CD14-positive monocyte (primary cell): Measurements from ENCODE around the gene STK32A. TPM values are rescaled to one million over a fixed set of nuclear protein-coding genes. Genes with fewer than 3 reads are reported as not detected.

Experiments
- DNase-seq, 3 donors: peaks; one replicate each; pipeline ENCODE4 v3.0.0-alpha.2; 2011 to 2022
- H2AFZ ChIP-seq: 2 replicates; pipeline ENCODE4 v1.6.0; 2012; ENCODE audit warnings: mild to moderate bottlenecking, low read depth, low read length, inconsistent platforms; ENCODE audit not compliant: insufficient read depth, poor library complexity, severe bottlenecking
- H3K27ac ChIP-seq, 2 donors: 1 replicate in 1 of 2; 2 replicates in 1 of 2; pipeline ENCODE4 v1.5.1; 2012 to 2013; ENCODE audit warnings: low read length in 2 of 2, control low read depth in 1 of 2, inconsistent platforms in 1 of 2, low read depth in 1 of 2, mild to moderate bottlenecking in 1 of 2
- H3K27me3 ChIP-seq, 2 donors: one replicate each; pipeline versions ENCODE4 v1.6.0 to v1.6.1; 2011 to 2013; ENCODE audit warnings: low read length in 2 of 2; ENCODE audit not compliant: control insufficient read depth in 2 of 2, insufficient read depth in 2 of 2
- H3K36me3 ChIP-seq, 2 donors: replicated peaks in 1 of 2; 1 replicate in 1 of 2; 2 replicates in 1 of 2; pipeline versions ENCODE4 v1.5.1 to v1.6.1; 2012 to 2013; ENCODE audit warnings: low read length in 2 of 2, control low read depth in 1 of 2, inconsistent platforms in 1 of 2, mild to moderate bottlenecking in 1 of 2; ENCODE audit not compliant: insufficient read depth in 2 of 2, control insufficient read depth in 1 of 2
- H3K4me1 ChIP-seq, 2 donors: 1 replicate in 1 of 2; 2 replicates in 1 of 2; pipeline versions ENCODE4 v1.5.1 to v1.6.1; 2012 to 2013; ENCODE audit warnings: low read length in 2 of 2, control low read depth in 1 of 2, inconsistent platforms in 1 of 2, mild to moderate bottlenecking in 1 of 2, moderate library complexity in 1 of 2; ENCODE audit not compliant: insufficient read depth in 2 of 2, control insufficient read depth in 1 of 2
- H3K4me2 ChIP-seq: replicated peaks from 2 replicates; pipeline ENCODE3; 2012; ENCODE audit warnings: low read length, moderate library complexity, mild to moderate bottlenecking; ENCODE audit not compliant: poor library complexity, severe bottlenecking; ENCODE audit errors: extremely low read depth
- H3K4me3 ChIP-seq, 3 experiments: fragments of 200-600 bp in 1 of 3; sonication (generic) in 1 of 3; replicated peaks in 1 of 3; 1 replicate in 2 of 3; 2 replicates in 1 of 3; pipeline ENCODE4 v1.5.1; 2011 to 2013; ENCODE audit warnings: low read length in 3 of 3, mild to moderate bottlenecking in 3 of 3, control low read depth in 2 of 3, low read depth in 2 of 3, inconsistent platforms in 1 of 3, moderate library complexity in 1 of 3
- H3K79me2 ChIP-seq: 2 replicates; pipeline ENCODE4 v1.6.0; 2012; ENCODE audit warnings: mild to moderate bottlenecking, control low read depth, inconsistent platforms, low read length, moderate library complexity; ENCODE audit not compliant: insufficient read depth
- H3K9ac ChIP-seq: 2 replicates; pipeline ENCODE4 v1.6.0; 2017; ENCODE audit warnings: low read length, mild to moderate bottlenecking; ENCODE audit not compliant: insufficient read depth, poor library complexity, severe bottlenecking
- H3K9me3 ChIP-seq, 2 donors: replicated peaks in 1 of 2; 1 replicate in 1 of 2; 2 replicates in 1 of 2; pipeline versions ENCODE4 v1.5.1 to v1.6.1; 2012 to 2013; ENCODE audit warnings: low read length in 2 of 2, control low read depth in 1 of 2; ENCODE audit not compliant: control insufficient read depth in 1 of 2, insufficient read depth in 1 of 2
- H4K20me1 ChIP-seq: 2 replicates; pipeline ENCODE4 v1.6.0; 2012; ENCODE audit warnings: mild to moderate bottlenecking, low read length, control low read depth, moderate library complexity; ENCODE audit not compliant: insufficient read depth
- H3K27ac Mint-ChIP-seq, 7 donors: one replicate each; pipeline ENCODE4 v1.8.0; 2020; ENCODE audit warnings: mild to moderate bottlenecking in 7 of 7, mixed read lengths in 7 of 7, moderate library complexity in 6 of 7, inconsistent platforms in 2 of 7
- H3K27me3 Mint-ChIP-seq, 3 donors: one replicate each; pipeline ENCODE4 v1.8.0; 2021 to 2022; ENCODE audit warnings: low read depth in 3 of 3, mild to moderate bottlenecking in 3 of 3, mixed read lengths in 3 of 3, moderate library complexity in 3 of 3, inconsistent platforms in 1 of 3
- H3K36me3 Mint-ChIP-seq, 2 donors: one replicate each; pipeline ENCODE4 v1.8.0; 2020; ENCODE audit warnings: mixed read lengths in 2 of 2, inconsistent platforms in 1 of 2, mild to moderate bottlenecking in 1 of 2
- H3K4me1 Mint-ChIP-seq: one replicate; pipeline ENCODE4 v1.8.0; 2020; ENCODE audit warnings: mild to moderate bottlenecking, mixed read lengths
- H3K4me3 Mint-ChIP-seq, 2 donors: one replicate each; pipeline ENCODE4 v1.8.0; 2020; ENCODE audit warnings: mild to moderate bottlenecking in 2 of 2, mixed read lengths in 2 of 2, moderate library complexity in 1 of 2
- H3K9me3 Mint-ChIP-seq, 7 donors: one replicate each; pipeline ENCODE4 v1.8.0; 2020 to 2022; ENCODE audit warnings: mixed read lengths in 7 of 7, mild to moderate bottlenecking in 6 of 7, moderate library complexity in 6 of 7, inconsistent platforms in 2 of 7
- CTCF ChIP-seq: fragments of 200-600 bp; IDR thresholded peaks from one replicate; pipeline ENCODE4 v1.8.0; 2022; ENCODE audit warnings: antibody characterized with exemption, mild to moderate bottlenecking
- WGBS: methylation state at CpG from one replicate; pipeline ENCODE4 v1.1.5; 2013; ENCODE audit warnings: missing lambda C conversion rate; ENCODE audit not compliant: insufficient coverage; 5-methylcytosine and 5-hydroxymethylcytosine counted together
- intact Hi-C, 2 donors: fragments of 100-400 bp; cut with micrococcal nuclease; formaldehyde crosslinking; loops; one replicate each; pipeline versions ENCODE4 v1.15.0 to v1.15.1; 2023
- polyA plus RNA-seq, 3 donors: library from polyadenylated mRNA; depleted of rRNA in 1 of 3; unstranded in 2 of 3; stranded (reverse) in 1 of 3; fragments of 300-500 nt in 2 of 3; fragments of >200 nt in 1 of 3; fragmentation: Illumina TruSeq in 2 of 3; gene quantifications; 1 replicate in 2 of 3; 2 replicates in 1 of 3; pipeline ENCODE4 v1.2.3, GENCODE V29; 2012 to 2021

Gene STK32A
- polyA plus RNA-seq, 3 donors = not detected

DNA sequence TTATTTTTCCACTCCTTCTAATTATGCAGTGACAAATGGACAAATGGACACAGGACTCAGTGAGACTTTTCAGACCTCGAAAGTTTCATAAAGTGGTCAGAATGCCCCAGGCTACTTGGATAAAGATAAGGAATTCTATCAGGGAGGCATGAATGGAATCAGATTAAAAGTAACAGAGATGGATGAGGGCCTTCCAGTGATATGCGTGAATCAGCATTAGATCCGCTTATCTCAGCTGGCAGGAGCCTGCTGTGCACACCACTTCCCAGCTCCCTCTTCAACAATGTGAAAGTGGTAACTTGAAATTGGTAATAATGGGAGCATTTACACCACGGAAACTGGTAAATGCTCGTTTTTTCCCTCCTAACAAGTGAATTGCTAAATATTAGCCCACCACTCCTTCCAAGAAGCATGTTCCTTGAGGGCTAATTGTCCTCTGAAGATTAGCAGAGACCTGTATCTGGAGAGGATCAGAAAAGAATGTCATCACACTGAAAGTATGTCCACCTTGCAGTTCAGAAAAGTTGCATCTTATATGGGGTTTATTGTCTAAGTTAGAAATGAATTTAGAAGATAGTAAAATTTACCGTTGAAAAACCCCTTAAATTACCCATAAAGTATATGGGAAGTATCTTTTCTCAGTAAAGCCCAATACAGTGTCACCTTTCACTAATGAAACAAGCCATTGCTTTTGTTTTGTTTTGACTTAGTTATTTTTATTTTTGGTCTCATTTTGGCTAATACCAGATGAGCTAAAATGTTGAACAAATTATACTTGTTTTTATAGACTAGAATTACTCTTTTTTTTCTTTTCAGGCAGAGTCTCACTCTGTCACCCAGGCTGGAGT lies 149.7 kb downstream of the STK32A start:
- no peaks in the 10 kb centered on the region for H4K20me1 ChIP-seq
- H3K9me3 ChIP-seq = no peaks in the 10 kb centered on the region
- H3K4me3 Mint-ChIP-seq = no peak overlapping the region
- no peak overlapping the region for H3K27ac Mint-ChIP-seq
- no peaks in the 10 kb centered on the region for H3K4me1 Mint-ChIP-seq
- H3K79me2 ChIP-seq = no peaks in the 10 kb centered on the region
- H2AFZ ChIP-seq = no peak overlapping the region
- no peak overlapping the region for H3K9ac ChIP-seq
- no peak overlapping the region for H3K4me3 ChIP-seq
- no peaks in the 10 kb centered on the region for H3K4me1 ChIP-seq
- intact Hi-C loops = no loop called here
- H3K4me2 ChIP-seq = no peak overlapping the region
- H3K27ac ChIP-seq = no peak overlapping the region
- H3K36me3 ChIP-seq = no peaks in the 10 kb centered on the region
- peaks cover 0 to 2% (median 0%) of the 10 kb centered on the region in 3 donors for H3K27me3 Mint-ChIP-seq
- no peaks in the 10 kb centered on the region for H3K9me3 Mint-ChIP-seq
- H3K27me3 ChIP-seq = no peaks in the 10 kb centered on the region
- TF ChIP-seq CTCF = no peak
- no CpG with 5 or more reads among the region's 6 CpGs for WGBS
- no peak for DNase-seq
- H3K36me3 Mint-ChIP-seq = no peaks in the 10 kb centered on the region

DNA sequence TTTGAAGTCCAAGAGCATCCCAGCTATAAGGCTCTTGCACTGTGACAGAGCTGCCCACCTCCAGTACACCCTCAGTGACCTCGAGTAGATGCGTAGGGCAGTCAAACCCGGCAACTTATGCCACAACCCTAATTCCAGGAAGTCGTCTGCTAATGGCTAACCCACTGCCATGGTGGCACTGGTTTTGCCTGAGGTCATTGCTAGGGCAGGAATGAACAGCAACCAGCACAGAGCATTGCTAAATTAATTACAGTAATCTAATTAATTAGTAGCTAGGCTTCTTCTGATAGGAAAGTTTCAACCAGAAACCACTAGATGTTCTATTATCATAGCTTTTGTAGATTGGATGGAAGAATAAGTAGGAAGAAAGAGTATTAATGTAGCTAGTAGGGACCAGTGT lies 152.3 kb downstream of the STK32A start:
- 92% methylated on average over 2 of the region's 4 CpGs for WGBS
- TF ChIP-seq CTCF = no peak

More for the DNA sequence above, 152.3 kb downstream of the STK32A start:
- H3K4me1 ChIP-seq = no peaks in the 10 kb centered on the region
- no peak overlapping the region for H3K27ac ChIP-seq
- H3K9ac ChIP-seq = no peak overlapping the region
- H3K4me3 Mint-ChIP-seq = no peak overlapping the region
- no peaks in the 10 kb centered on the region for H3K79me2 ChIP-seq
- DNase-seq = no peak
- H3K4me2 ChIP-seq = no peak overlapping the region
- H3K36me3 Mint-ChIP-seq = no peaks in the 10 kb centered on the region
- peaks cover 0 to 2% (median 0%) of the 10 kb centered on the region in 3 donors for H3K27me3 Mint-ChIP-seq
- no peak overlapping the region for H3K4me3 ChIP-seq
- H3K9me3 Mint-ChIP-seq = no peaks in the 10 kb centered on the region
- no peaks in the 10 kb centered on the region for H3K27me3 ChIP-seq
- no peak overlapping the region for H3K27ac Mint-ChIP-seq
- no peaks in the 10 kb centered on the region for H3K4me1 Mint-ChIP-seq
- H3K36me3 ChIP-seq = no peaks in the 10 kb centered on the region
- H4K20me1 ChIP-seq = no peaks in the 10 kb centered on the region
- no peaks in the 10 kb centered on the region for H3K9me3 ChIP-seq
- H2AFZ ChIP-seq = no peak overlapping the region
- intact Hi-C loops = no loop called here
